GM10266 (cell line): Measurements from ENCODE around the gene KCNJ10.

Experiments
- DNase-seq: peaks from one replicate; pipeline ENCODE4 v3.0.0; 2012; ENCODE audit errors: extremely low spot score
- TF ChIP-seq, protein P1 (sequence below): IDR thresholded peaks from 2 replicates; pipeline ENCODE4 v1.5.1; 2012; ENCODE audit warnings: mild to moderate bottlenecking, low read depth; ENCODE audit not compliant: control insufficient read depth, insufficient read depth; ENCODE audit errors: missing control alignments

Gene KCNJ10

DNA sequence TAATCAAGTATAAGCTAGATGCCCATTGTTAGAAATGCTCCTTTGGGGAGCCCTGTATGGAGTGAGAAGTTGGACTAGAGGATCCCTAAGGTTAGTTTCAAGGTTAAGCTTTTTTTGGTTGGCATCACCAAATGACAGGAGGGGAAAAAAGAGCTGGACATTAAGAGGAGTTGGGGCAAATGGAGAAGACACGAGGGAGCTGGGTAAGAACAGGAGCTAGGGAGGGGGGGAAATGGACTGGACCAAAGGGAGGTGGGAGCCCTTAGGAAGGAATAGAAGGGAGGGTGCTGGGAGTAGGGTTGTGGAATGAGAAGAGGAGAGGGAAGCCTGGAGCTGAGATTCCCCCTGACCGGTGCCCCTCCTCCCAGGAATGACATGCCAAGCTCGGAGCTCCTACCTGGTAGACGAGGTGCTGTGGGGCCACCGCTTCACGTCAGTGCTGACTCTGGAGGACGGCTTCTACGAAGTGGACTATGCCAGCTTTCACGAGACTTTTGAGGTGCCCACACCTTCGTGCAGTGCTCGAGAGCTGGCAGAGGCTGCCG lies 17.2 kb upstream of the KCNJ10 start:
- no peak for DNase-seq
- TF ChIP-seq, protein P1, sequence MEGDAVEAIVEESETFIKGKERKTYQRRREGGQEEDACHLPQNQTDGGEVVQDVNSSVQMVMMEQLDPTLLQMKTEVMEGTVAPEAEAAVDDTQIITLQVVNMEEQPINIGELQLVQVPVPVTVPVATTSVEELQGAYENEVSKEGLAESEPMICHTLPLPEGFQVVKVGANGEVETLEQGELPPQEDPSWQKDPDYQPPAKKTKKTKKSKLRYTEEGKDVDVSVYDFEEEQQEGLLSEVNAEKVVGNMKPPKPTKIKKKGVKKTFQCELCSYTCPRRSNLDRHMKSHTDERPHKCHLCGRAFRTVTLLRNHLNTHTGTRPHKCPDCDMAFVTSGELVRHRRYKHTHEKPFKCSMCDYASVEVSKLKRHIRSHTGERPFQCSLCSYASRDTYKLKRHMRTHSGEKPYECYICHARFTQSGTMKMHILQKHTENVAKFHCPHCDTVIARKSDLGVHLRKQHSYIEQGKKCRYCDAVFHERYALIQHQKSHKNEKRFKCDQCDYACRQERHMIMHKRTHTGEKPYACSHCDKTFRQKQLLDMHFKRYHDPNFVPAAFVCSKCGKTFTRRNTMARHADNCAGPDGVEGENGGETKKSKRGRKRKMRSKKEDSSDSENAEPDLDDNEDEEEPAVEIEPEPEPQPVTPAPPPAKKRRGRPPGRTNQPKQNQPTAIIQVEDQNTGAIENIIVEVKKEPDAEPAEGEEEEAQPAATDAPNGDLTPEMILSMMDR: no peak

DNA sequence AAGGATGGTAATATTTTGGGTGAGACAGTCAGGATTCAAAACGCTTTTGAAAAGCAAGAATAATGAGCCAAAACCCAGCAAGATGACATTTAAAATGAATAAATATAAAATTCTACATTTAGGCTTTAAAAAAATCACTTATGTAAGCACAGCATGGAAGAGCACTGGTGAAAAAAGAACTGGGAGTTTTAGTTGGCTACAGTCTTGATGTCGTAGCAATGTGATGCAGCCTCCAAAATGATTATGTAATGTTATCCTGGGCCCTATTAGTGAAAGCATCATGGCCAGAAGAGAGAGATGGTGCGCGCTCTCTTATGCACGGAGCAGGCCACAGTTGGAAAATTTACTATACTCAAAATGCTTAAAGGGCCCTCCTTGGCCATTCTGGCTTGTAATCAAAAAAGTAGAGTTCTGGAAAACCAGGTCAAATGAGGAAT lies 16.5 kb upstream of the KCNJ10 start:
- DNase-seq: no peak
- TF ChIP-seq, protein P1: no peak

DNA sequence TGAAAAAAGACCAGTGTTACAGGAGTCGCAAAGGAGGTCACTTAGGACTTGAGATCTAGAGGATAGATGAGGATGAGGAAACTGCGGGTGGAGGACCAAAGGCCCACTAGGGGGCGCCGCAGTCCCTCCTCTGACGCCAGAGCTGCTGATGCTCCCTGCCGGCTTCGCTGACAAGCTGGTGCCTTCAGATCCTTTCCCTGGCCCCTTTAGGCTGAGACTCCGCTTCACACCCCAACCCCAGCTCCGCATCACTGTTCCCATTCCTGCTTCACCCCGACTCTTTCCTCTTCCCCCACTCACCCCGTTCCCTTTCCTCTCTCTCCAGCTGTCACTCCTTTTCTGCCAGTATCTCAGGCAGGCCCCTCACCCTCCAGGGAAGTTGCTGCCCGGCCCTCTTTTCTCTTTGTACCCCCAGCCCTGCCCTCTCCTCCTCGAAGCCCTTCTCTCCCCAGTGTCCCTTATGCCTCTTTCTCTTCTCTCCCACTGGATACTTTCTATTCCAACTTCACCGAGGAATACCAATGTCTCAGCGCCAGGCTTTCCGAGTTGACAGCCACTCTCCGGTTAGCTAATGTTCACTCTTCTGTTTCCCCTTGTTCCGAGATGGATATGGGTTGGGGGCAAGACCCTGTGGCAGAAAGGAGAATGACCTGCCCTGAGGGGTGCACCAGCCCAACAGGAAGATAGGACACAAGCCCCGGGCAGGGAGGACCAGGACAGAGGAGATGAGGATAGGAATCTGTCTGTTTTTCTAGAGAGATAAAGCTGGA lies 15.9 kb upstream of the KCNJ10 start:
- TF ChIP-seq, protein P1: peak; percentile 78
- peak; percentile 92 for DNase-seq

DNA sequence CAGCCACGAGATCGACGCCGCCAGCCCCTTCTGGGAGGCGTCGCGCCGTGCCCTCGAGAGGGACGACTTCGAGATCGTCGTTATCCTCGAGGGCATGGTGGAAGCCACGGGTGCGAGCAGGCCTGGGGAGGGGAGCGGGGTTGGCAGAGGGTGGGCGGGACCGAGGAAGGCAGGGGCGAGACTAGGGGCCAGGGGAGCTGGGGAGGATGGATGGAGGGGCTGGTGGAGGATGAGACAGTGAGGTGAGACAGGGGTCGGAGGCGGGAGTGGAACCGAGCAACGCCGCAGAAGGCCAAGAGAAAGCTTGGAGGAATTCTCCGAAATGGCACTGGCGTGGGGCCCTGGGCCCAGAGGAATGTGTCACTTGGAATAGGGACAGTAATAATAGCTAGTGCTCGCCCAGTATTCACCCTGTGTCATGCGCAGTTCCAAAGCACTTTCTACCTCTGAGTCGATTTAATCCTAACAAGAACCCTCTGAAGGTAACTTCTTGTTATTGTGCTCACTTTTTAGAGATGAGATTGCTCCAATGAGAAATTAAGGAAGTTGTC lies 14.9 kb upstream of the KCNJ10 start:
- TF ChIP-seq, protein P1: no peak
- DNase-seq: no peak

DNA sequence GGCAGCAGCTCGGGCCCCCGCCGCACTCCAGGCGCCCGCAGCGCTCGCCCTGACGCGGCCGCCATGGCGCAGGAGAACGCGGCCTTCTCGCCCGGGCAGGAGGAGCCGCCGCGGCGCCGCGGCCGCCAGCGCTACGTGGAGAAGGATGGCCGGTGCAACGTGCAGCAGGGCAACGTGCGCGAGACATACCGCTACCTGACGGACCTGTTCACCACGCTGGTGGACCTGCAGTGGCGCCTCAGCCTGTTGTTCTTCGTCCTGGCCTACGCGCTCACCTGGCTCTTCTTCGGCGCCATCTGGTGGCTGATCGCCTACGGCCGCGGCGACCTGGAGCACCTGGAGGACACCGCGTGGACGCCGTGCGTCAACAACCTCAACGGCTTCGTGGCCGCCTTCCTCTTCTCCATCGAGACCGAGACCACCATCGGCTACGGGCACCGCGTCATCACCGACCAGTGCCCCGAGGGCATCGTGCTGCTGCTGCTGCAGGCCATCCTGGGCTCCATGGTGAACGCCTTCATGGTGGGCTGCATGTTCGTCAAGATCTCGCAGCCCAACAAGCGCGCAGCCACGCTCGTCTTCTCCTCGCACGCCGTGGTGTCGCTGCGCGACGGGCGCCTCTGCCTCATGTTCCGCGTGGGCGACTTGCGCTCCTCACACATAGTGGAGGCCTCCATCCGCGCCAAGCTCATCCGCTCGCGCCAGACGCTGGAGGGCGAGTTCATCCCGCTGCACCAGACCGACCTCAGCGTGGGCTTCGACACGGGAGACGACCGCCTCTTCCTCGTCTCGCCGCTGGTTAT lies 14.2 kb upstream of the KCNJ10 start:
- DNase-seq: peak; percentile 86
- TF ChIP-seq, protein P1: peak; percentile 96

DNA sequence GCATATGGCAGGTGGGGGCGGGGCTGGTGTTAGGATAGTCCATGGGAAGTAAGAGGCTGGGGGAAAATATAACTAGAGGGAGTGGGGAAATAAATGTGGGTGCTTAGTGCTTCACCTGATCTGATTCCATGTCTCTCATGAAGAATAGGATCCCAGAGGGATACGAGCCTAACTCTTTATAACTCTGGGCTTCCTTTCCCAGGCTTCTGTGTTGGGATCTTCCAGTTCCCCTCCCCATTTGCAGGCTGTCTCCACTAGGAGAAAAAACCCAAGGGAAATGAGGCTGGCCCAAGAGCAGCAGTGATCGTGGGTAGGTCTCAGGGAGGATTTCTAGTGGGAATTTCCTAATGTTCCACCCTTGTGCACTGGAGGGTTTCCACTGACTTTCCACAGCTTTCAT lies 13.0 kb upstream of the KCNJ10 start:
- DNase-seq: no peak

More for the DNA sequence above, 13.0 kb upstream of the KCNJ10 start:
- TF ChIP-seq, protein P1: no peak
